Renal cortex interstitium (tissue), 11 donors: Measurements from ENCODE around the gene MED14. TPM values are rescaled to one million over a fixed set of nuclear protein-coding genes. Genes with fewer than 3 reads are reported as not detected.
A peak's percentile ranks its signal among the peaks of the same experiment; 100 is the strongest.
"Not testable (repeated sequence)": the region's sequence is repeated elsewhere in the genome, so short reads cannot be mapped to it uniquely, and the experiment has no call there.

Experiments
- DNase-seq, 11 donors: peaks; one replicate each; pipeline ENCODE4 v3.0.0-alpha.2; 2013; ENCODE audit warnings: low read depth in 9 of 11, low spot score in 4 of 11; ENCODE audit errors: extremely low read depth in 1 of 11
- polyA plus RNA-seq, 3 donors: library from polyadenylated mRNA; unstranded; fragments of 120-200 nt; gene quantifications; one replicate each; pipeline ENCODE4 v1.2.1, GENCODE V29; 2013; ENCODE audit not compliant: insufficient read length in 3 of 3

The MED14 gene
- polyA plus RNA-seq, 3 donors, result 41.3 to 56.4 (median 48.8) TPM

DNA sequence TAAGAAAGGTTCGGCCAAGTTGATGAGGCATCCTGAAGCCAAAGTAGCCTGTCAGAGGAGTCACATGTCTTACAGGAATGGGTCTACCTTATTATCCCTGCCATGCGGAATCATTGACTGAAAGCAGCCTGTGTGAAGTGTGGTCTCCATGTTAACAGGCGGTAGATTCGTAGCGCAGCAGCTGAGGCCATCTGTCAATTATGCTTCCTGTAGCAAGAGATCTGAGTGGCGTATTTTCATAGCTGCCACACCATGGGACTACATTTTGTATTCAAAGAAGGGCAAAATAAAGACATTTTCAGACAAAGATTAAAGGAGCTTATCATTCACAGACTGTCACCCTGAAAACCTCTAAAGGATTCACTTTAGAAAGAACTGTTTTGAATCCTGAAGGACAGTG lies 11.2 kb upstream of the MED14 start:
- no peak for DNase-seq

DNA sequence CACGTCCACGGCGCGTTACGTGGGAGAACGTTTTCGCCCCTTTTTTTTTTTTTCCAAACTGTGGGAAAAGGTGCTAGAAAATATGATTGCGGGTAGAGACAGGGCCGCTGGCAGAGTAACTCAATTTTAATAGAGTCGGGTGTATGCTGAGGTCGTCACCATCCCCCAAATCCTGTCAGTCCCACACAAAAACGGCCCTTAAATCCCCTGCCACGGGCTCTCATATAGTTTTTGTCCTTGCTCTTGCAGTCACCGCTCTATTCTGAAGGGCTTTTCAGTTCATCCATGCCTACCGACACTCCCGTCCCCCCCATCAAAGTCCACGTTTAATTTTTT lies 796 bp upstream of the MED14 start:
- peak in 3 of 11 donors; percentile 4 to 27 (median 20) for DNase-seq

DNA sequence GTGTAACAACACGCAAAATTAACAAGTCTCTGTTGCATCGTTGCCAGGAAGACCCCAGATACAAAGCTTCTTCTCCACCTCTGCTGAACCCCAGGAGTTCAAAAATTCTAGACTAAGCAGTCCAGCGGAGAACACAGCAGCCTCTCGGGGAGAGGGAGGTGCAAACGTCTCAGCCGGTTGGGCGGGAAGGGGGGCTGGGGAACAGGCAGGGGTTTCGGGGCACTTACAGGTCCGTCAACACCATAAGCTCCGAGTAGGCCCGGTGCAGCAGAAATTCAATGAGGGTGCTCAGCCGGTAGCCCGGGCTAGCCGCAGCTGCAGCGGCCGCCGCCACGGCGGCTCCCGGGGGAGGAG lies 394 bp downstream of the MED14 start:
- DNase-seq, result peak in 4 of 11 donors; percentile 7 to 13 (median 8)

DNA sequence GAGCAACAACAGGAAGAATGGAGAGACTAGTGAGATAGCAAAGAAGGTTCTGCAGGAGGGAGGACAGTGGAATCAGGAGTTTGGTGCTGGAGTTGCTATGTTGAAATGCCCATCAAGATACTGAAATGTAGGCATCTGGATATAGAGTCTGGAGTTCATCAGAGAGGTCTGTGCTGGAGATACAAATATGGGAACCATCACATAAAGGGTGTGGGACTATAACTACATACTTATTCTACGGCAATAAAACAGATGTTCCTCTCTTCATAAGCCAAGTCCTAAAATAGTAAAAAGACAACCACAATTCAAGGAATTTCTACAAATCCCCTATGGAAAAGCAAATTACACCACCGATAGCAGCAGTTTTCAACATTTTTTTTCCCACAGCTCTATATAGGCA lies 1.6 kb downstream of the MED14 start:
- DNase-seq, result no peak

DNA sequence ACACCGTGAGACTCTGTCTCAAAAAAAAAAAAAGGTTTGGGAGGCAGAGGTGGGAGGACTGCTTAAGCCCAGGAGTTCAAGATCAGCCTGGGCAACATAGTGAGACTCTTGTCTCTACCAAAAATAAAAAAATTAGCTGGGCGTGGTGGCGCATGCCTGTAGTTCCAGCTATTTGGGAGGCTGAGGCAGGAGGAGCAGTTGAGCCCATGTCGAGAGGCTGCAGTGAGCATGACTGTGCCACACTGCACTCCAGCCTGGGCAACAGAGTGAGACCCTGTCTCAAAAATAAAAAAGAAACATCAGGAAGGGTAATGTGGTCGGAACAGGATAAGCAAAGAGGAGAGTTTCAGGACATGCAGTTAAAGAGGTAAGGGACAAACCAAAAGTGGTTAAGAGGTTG lies 2.8 kb downstream of the MED14 start:
- DNase-seq, result not testable (repeated sequence)

DNA sequence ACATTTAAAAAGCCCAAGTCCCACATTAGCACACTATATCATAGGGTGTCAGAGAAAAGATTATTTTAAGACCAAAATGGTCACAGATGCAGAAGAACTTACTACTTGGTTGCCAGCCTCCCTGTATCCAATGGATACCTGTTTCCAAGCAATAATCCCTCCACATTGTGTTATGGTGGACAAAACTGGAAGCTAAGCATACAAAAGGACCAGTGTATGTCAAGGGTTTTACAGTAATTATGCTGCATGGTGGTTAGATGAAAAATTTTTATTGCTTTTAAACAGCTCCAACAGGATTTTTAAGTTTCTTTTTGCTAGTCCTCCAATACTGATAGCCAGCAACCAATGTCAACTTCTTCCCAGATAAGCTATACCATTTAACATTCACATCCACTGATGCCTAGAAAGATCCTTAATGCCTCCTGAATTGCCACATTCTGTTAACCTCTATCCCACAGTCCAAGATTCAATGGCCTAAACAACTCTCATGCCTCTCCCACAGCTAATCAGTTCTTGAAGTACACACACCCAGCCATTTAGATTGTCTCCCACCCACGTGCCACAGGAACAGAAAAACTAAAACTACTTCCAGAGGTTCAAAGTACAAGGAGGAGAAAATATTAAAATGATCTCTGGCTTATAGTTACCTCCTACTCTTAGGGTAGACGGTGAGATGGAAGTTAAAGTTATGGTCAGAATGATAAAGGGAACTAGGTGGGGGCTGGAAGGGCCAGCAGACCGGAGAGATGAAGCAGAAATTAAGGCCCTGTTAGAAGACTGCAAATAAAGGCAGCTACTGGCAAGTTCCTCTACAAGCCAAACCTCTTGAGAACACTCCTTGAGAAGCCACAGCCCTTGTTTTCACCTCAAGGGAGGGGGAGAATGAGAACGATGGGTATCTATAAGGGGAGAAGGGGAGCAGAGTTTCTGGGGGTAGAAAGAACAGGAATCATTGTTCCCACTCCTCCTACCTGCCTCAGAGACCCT lies 5.5 kb downstream of the MED14 start:
- no peak for DNase-seq

DNA sequence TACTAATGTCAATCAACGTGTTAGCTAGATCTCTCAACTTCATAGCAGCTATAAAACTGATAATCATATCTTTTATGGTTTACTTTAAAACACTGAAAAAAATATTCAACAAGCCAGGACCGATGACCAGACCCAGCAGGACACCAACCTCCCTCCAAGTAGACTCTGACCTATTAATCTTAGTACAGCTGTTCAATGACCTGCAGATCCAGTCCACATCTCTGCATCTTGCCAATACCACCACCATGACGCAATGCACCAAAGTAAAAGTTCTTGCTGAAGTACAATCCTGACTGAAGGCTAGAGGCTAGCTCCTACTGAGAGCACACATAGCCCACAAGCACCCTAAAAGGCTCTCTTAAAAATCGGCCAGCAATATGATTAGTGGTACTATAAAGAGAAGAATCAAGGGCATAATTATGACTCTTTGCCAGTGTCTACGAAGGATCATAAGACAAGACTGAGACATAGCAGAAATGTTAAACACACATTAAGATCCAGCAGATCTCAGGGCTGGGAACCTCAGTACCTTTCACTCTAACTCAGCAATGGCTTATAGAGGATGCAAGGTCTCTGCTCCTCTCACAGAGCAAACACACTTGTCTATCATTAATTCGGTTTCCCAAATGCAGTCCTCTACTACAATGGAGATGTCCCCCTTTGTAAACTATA lies 7.6 kb downstream of the MED14 start:
- no peak for DNase-seq

DNA sequence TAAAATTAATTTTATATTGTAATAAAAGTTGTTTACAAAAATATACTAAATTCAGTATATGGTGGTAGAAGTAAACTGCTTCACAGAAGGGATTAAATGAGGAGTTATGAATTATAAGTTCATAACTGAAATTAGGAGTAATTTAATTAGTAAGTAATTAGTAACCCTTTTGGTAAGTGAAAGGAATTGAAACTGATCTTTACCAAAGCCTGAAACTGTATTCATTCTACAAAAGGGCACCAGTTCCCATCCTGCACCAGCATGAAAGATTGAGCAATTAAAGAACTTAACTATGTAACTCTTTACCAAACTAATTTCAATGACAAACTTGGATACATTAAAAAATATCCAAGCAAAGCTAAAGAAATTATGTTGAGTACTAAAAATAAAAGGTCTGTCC lies 8.2 kb downstream of the MED14 start:
- DNase-seq, result no peak

DNA sequence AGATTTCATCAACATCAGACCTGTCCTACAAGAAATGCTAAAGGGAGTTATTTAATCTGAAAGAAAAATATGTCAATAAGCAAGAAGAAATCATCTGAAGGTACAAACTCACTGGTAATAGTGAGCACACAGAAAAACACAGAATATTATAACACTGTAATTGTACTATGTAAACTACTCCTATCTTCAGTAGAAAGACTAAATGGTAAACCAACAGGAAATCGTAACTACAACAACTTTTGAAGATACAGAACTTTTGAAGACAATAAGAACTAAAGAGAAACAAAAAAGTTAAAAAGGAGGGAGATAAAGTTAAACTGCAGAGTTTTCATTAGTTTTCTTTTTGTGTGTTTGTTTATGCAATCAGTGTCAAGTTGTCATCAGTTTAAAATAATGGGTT lies 12.4 kb downstream of the MED14 start:
- DNase-seq, result no peak

DNA sequence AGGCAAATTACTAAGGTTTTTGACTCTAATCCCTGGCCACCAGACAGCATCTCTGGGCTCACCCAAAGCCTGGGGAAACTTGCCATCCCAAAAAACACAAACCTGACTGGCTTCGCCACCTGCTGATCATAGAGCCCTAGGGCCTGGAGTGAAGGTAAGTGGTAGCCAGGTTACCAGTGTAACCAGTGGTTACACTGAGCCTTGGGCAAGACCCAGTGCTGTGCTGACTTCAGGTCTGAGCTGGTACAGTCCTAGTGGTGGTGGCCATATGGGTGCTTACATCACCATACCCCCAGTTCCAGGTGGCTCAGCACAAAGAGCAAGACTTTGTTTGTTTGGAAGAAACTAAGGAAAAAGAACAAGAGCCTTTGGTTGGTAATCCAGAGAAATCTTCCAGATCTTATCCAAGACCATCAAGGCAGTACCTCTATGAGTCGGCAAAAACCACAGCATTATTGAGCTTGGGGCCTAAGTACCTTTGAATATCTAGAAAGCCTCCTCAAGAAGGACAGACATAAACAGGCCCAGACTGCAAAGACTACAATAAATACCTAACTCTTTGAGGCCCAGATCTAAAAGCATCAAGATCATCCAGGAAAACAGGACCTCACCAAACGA lies 13.7 kb downstream of the MED14 start:
- DNase-seq, result no peak

DNA sequence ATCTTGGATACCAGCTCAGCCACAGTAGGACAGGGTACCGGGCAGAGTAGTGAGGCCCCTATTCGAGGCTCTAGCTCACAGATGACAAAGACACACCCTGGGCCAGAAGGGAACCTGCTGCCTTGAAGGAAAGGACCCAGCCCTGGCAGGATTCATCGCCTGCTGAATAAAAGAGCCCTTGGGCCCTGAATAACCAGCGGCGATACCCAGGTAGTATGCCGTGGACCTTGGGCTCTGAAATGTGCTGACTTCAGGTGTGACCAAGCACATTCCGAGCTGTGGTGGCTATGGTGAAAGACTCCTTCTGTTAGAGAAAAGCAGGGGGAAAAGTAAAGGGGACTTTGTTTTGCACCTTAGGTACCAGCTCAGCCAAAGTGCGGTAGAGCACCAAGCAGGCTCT lies 14.6 kb downstream of the MED14 start:
- no peak for DNase-seq

DNA sequence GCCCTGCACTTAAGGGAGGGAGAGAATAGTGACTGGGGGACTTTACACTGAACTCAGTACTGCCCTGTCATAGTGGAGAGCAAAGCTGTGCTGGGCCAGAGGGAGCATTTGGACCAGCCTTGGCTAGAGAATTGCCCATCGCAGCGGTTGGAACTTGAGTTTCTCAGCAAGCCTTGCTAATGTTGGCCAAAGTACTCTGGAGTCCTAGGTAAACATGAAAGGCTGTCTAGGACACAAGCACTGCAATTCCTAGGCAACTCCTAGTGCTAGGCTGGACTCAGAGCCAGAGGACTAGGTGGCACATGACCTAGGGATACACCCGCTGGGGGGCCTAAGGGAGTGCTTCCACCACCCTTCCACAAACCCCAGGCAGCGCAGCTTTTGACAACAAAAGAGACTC lies 15.0 kb downstream of the MED14 start:
- no peak for DNase-seq

DNA sequence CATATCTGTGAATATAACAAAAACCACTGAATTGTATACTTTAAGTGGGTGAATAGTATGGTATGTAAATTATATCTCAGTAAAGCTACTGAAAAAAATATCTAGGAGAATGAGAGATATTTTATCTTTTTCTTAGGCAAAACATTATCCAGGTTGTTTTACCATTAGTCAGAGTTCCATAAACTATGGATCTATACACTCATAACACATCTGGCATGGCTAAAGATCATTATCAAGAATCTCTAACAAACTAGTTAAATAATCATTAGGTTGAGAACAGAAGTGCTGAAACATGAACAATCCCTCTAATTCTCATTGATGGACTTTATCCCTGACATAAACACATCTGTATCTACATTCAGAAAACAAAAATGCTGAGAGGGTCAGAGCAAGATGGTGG lies 15.6 kb downstream of the MED14 start:
- no peak for DNase-seq

DNA sequence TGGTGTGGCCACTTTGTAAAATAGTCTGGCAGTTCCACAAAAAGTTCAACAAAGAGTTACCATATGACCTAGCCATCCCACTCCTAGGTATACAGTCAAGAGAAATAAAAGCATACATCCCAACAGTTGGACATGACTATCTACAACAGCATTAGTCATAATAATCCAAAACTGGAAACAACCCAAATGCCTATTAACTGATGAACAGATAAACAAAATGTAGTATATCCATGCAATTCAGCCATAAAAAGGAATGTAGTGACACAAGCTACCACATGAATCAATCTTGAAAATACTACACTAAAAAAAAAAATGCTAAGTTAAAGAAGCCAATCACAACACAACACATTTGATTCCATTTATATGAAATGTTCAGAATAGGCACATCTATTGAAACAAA lies 16.1 kb downstream of the MED14 start:
- no peak for DNase-seq

DNA sequence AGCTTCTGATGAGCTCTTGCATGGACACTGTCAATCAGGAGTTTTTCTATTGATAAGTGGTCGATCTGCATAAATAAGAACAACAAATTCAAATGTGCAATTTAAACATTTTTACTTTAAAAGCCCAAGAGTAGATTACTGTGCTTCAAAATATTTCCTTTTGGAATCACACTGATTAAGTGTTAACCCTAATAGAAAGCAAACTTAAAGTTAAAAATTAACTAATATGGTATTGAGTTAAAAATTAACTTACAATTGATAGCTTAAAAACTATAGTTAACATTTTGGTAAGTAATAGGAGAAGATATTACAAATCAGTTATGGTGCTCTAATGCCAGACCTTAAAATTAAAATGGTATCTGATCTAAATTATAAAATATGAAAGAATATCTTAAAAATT lies 25.9 kb downstream of the MED14 start:
- DNase-seq, result no peak

DNA sequence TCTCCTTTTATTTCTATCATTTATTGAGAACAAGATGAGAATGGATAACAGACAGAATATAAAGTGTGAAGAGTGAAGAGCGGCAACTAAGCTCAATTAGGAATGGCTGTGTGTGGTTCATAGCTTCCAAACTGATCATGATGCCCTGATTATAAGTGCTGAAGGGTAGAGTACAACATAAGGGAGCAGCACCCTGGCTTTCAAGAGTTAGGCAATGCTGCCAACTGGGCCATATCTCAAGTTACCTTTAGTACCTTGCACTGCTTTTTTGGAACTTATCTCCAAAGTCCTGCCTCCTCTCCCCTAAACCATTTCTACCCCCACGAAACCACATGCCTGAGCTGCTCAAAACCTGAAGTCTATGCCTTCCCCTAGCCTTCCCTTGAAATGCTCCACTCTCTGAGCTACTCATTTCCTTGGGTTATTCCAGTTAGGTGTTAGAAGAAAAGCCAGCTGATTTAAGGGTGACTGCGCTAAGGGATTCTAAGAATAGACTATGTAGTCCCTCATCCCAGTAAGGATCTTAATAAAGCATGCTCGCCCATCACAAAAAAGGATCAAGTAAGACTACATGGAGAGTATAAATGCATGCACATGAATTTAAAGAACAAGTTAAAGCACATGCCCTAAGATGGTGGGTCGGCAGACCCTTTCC lies 29.6 kb downstream of the MED14 start:
- DNase-seq, result no peak

DNA sequence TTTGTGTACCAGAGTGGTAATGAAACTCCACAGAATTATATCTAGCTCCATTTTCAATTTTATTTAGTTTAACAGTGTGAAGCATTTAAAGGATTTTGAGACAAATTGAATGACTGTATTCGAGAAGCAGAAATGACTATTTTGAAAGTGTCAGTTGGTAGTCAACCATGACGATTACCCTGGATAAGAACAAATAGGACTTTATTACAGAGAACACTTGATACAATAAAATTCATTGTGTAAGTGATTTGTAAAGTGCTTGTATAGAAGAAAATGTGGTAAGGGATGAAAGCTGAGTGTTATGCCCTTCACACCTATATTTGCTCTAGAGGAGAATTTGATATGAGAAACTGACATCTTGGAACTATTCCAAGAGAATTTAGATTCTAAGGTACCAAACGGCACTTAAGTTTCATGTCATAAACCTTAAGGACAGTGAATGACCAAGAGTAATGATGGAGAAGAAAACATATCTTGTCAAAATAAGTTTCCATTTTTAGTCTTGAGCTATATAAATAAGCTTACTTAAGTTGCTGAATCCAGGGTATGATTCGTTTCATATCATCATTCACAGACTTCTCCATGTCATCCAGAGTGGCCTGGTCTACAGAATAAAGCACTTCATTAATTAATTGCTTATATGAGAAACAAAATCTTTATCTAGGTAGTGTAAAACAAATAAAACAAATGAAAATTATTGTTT lies 34.6 kb downstream of the MED14 start:
- no peak for DNase-seq

DNA sequence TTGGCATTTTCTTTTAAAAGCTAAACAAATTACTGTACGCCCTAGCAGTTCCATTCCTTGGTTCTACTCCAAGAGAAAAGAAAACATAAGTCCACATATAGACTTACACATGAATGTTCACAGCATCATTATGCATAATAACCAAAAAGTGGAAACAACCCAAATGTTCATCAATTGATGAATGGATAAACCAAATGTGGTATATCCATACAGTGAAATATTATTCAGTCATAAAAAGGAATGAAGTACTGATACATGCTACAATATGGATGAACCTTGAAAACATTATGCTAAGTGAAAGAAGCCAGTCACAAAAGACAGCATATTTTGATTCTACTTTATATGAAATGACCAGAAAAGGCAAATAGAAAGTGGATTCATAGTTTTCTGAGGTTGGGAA lies 36.5 kb downstream of the MED14 start:
- no peak for DNase-seq

DNA sequence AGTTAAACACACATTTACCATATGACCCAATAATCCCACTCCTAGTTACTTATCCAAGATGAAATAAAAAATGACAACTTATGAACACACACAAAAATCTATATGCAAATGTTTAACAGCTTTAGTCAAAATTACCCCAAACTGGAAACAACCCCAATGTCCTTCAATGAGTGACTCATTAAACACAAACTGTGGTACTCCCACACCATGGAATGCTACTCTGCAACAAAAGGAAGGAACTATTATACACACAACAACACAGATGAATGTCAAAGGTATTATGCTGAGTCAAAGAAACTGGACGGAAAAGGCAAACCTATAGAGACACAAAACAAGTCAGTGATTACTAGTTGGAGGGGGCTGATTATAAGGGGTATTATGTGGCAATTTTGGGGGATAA lies 40.5 kb downstream of the MED14 start:
- DNase-seq, result no peak
